Neutrophil (primary cell): ENCODE results near the gene ZNF514.

Experiments used
- H3K27ac ChIP-seq: fragments of 200-600 bp; sonication (generic); 2 replicates; pipeline ENCODE4 v1.5.1; 2016; ENCODE audit warnings: mild to moderate bottlenecking, moderate library complexity
- H3K27me3 ChIP-seq: fragments of 200-600 bp; sonication (generic); 2 replicates; pipeline ENCODE4 v1.6.0; 2016; ENCODE audit warnings: mild to moderate bottlenecking
- H3K36me3 ChIP-seq: fragments of 200-600 bp; sonication (generic); 2 replicates; pipeline ENCODE4 v1.5.1; 2017
- H3K4me1 ChIP-seq, 2 experiments: fragments of 200-600 bp in 1 of 2; sonication (generic) in 1 of 2; 1 replicate in 1 of 2; 2 replicates in 1 of 2; pipeline versions ENCODE4 v1.5.1 to v1.6.1; 2013 to 2016; ENCODE audit warnings: low read depth in 1 of 2, low read length in 1 of 2, mild to moderate bottlenecking in 1 of 2, moderate library complexity in 1 of 2; ENCODE audit not compliant: control insufficient read depth in 1 of 2, insufficient read depth in 1 of 2
- H3K4me3 ChIP-seq, 2 experiments: fragments of 200-600 bp in 1 of 2; sonication (generic) in 1 of 2; 1 replicate in 1 of 2; 2 replicates in 1 of 2; pipeline ENCODE4 v1.5.1; 2013 to 2016; ENCODE audit warnings: low read depth in 1 of 2, low read length in 1 of 2, mild to moderate bottlenecking in 1 of 2, moderate library complexity in 1 of 2
- H3K9me3 ChIP-seq: fragments of 200-600 bp; sonication (generic); 2 replicates; pipeline ENCODE4 v1.5.1; 2016
- TF ChIP-seq, protein P1 (sequence below): fragments of 200-600 bp; sonication (generic); IDR thresholded peaks from 2 replicates; pipeline ENCODE4 v1.5.1; 2016; ENCODE audit warnings: antibody characterized with exemption

The ZNF514 gene

DNA sequence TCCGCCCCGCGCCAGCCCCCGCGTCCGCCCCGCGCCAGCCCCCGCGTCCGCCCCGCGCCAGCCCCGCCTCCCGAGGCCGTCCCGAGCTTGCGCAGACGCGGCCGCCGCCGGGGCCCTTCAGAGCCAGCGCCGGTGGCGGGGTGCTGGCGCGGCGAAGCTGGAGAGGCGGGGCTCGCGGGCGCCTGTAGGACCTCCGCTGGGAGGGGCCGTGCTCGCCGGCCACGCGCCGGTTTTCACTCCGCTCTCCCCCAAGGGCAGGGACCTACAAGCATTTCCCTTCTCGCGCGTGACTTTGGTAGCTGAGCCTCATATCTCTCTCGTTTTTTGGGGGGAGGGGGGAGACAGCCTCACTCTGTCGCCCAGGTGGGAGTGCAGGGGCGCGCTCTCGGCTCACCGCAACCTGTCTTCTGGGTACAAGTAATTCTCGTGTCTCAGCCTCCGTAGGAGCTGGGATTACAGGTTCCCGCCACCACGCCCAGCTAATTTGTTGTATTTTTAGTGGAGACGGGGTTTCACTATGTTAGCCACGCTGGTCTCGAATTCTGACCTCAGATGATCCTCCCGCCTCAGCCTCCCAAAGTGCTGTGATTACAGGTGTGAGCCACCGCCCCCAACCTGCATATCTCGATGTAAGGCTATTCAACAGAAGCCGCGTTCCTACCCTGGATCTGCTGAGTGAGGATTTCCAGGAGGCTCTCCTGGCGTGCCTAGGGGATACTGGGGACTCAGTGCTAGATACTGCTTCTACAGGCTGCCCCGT is at the start of gene ZNF514:
TSS of gene ZNF514 (minus strand) at position 159 of the 760 bp plus-strand sequence. CDS start 6,595 bp downstream, outside the sequence.
- Histone ChIP-seq H3K4me3 (peak within 1 kb of the TSS; percentile 65 to 66), H3K9me3 (no peaks in the 10 kb centered on the region), H3K36me3 (no peaks in the 10 kb centered on the region), H3K27me3 (peaks cover 17% of the 10 kb centered on the region), H3K4me1 (peaks cover 12 to 17% of the 10 kb centered on the region in 2 experiments), H3K27ac (peak within 1 kb of the TSS; percentile 6)
- TF ChIP-seq, protein P1, sequence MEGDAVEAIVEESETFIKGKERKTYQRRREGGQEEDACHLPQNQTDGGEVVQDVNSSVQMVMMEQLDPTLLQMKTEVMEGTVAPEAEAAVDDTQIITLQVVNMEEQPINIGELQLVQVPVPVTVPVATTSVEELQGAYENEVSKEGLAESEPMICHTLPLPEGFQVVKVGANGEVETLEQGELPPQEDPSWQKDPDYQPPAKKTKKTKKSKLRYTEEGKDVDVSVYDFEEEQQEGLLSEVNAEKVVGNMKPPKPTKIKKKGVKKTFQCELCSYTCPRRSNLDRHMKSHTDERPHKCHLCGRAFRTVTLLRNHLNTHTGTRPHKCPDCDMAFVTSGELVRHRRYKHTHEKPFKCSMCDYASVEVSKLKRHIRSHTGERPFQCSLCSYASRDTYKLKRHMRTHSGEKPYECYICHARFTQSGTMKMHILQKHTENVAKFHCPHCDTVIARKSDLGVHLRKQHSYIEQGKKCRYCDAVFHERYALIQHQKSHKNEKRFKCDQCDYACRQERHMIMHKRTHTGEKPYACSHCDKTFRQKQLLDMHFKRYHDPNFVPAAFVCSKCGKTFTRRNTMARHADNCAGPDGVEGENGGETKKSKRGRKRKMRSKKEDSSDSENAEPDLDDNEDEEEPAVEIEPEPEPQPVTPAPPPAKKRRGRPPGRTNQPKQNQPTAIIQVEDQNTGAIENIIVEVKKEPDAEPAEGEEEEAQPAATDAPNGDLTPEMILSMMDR: no peak

DNA sequence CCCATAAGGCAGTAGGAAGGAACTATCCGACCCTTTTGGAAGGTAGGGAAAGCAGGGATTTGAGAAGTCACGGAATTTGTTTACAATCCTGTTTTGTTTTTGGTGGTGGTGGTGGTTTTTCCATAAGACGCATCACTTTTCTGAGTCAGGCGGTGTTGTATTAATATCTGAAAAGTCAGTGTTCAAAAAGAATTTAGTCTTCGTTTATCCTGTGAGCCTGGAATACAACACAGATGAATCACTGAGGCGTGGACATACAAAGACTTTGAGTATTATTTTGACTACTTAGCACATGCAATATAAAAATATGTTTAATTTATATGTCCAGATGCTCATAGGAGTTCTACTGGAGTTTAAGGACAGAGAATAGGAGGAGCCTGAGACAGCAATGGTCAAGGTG is 48.5 kb upstream of the ZNF514 start:
- TF ChIP-seq, protein P1: no peak
- Histone ChIP-seq H3K36me3 (no peaks in the 10 kb centered on the region), H3K9me3 (no peaks in the 10 kb centered on the region), H3K27ac (no peak overlapping the region), H3K4me1 (peaks cover 4 to 11% of the 10 kb centered on the region in 2 experiments), H3K27me3 (peaks cover 23% of the 10 kb centered on the region), H3K4me3 (peak overlapping the region in 1 of 2 experiments; percentile 78)

DNA sequence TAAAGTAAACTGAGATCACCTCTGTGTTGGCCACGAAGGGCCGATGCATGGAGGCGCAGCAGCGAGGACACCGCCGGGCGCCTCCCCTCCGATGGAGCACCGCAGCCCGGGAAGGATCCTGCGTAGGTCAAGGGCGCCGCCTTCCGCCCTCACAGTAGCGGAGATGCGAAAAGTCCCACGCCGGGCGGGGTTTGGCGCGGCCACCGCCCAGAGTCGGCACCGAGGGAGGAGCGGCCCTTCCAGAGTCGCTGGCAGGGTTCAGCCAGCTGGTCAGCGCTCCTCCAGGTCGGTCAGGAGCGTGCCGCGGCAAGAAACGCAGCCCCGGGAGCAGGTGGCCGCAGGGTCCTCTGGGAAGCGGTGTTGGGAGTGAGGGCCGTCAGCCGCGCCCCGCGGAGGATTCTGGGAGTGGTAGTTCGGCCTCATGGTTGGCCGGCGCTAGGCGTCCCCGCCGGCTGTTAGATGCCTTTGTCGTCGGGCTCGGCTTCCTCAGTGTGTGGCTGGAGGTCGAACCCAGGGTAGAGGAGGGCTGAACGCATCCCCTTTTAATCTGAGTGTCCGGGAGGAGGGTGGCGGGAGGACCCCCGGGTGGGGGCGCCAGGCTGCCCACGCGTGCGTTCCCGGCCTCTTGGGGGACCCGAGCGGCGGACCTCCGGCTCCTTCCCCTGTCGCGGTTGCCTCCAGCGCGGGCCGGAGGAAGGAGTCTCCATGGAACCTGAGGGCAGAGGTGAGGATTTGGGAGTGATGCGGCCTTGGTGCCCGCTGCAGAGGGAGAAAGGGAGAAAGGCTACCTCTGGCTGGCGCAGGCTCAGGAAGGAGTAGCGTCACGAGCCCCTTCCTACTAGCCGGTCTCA is 47.7 kb upstream of the ZNF514 start, which contains the start of gene ZNF892:
TSS of gene ZNF892 (plus strand) at position 411 of the 851 bp plus-strand sequence. CDS start at position 706, 295 bp downstream.
- peaks cover 4 to 11% of the 10 kb centered on the region in 2 experiments for H3K4me1 ChIP-seq
- peaks cover 23% of the 10 kb centered on the region for H3K27me3 ChIP-seq
- H3K4me3 ChIP-seq: peak within 1 kb of the TSS; percentile 64 to 78
- peak within 1 kb of the TSS; percentile 37 for H3K27ac ChIP-seq
- H3K9me3 ChIP-seq: no peaks in the 10 kb centered on the region
- no peaks in the 10 kb centered on the region for H3K36me3 ChIP-seq
- TF ChIP-seq, protein P1: no peak

DNA sequence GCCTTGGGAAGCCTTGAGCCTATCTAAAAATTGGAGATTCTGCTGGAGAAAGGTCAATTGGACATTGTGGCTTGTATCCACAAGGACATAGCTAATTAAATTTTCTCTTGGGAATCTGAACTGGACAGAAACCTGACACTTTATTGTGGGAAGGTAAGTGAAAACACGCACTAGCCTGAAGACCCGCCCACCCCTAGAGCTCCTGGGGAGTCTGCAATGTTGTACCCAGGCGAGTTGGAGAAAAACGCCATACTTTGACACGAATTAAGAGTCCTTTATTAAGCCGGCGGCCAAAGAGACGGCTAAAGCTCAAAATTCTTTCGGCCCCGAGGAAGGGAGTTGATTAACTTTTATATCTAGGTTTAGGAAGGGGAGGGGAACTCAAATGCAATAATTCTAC is 46.4 kb upstream of the ZNF514 start:
- Histone ChIP-seq H3K36me3 (no peaks in the 10 kb centered on the region), H3K27ac (no peak overlapping the region), H3K4me3 (no peak overlapping the region), H3K27me3 (peaks cover 23% of the 10 kb centered on the region), H3K4me1 (peaks cover 4 to 11% of the 10 kb centered on the region in 2 experiments), H3K9me3 (no peaks in the 10 kb centered on the region)
- TF ChIP-seq, protein P1: no peak

DNA sequence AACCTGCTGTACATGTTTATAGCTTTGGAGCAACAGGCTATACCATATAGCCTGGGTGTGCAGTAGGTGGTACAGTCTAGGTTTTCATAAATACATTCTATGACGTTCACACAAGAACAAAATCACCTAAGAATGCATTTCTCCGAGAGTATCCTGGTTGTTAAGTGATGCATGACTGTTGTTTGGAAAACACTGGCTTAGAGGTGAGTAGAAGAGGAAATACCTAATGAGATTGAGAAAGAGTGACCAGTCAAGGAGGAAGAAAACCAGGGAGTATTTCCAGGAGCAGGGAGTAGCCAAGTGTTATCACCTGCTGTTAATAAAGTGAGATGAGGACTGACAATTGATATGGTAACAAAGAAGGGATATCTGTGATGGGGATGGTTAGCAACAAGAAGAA is 44.7 kb upstream of the ZNF514 start:
- no peak overlapping the region for H3K27ac ChIP-seq
- H3K27me3 ChIP-seq: peaks cover 23% of the 10 kb centered on the region
- peaks cover 4 to 11% of the 10 kb centered on the region in 2 experiments for H3K4me1 ChIP-seq
- TF ChIP-seq, protein P1: no peak
- H3K9me3 ChIP-seq: no peaks in the 10 kb centered on the region
- no peaks in the 10 kb centered on the region for H3K36me3 ChIP-seq
- no peak overlapping the region for H3K4me3 ChIP-seq
